HEK293 (cell line): ENCODE measurements around the gene ST7L.
A peak's percentile ranks its signal among the peaks of the same experiment; 100 is the strongest.

ENCODE experiments used
- CTCF ChIA-PET: fragments of 350-600 bp; formaldehyde crosslinking; extraction: SDS; loops from one replicate; lab custom pipeline; 2021; ENCODE audit warnings: antibody characterized with exemption; lab: Yijun Ruan, JAX
- POLR2A ChIA-PET: fragments of 300-600 bp; formaldehyde crosslinking; extraction: SDS; loops from one replicate; lab custom pipeline; 2020; ENCODE audit warnings: antibody characterized with exemption, inconsistent platforms; lab: Yijun Ruan, JAX
- H3K27ac ChIP-seq: fragments of 200-500 bp; sonication (Bioruptor generic); 2 replicates; pipeline ENCODE4 v1.5.1; 2014; ENCODE audit warnings: low read depth, low read length, control low read depth, inconsistent platforms; ENCODE audit errors: extremely low read depth
- H3K36me3 ChIP-seq, 2 experiments: fragments of 200-500 bp in 1 of 2; sonication (Bioruptor generic) in 1 of 2; 1 replicate in 1 of 2; 2 replicates in 1 of 2; pipeline ENCODE4 v1.5.1; 2014 to 2017; ENCODE audit warnings: inconsistent platforms in 2 of 2, low read length in 2 of 2; ENCODE audit not compliant: control insufficient read depth in 2 of 2, insufficient read depth in 1 of 2
- H3K4me1 ChIP-seq: fragments of 200-500 bp; sonication (Bioruptor generic); 2 replicates; pipeline ENCODE4 v1.5.1; 2014; ENCODE audit warnings: mild to moderate bottlenecking, low read length, inconsistent platforms; ENCODE audit not compliant: control insufficient read depth, insufficient read depth
- H3K4me3 ChIP-seq: 2 replicates; pipeline ENCODE4 v1.5.1; 2011; ENCODE audit warnings: low read depth, mild to moderate bottlenecking, control low read depth, low read length, moderate library complexity
- H3K9me3 ChIP-seq: fragments of 200-500 bp; sonication (Bioruptor generic); 2 replicates; pipeline ENCODE4 v1.5.1; 2014; ENCODE audit warnings: low read depth, low read length, inconsistent platforms; ENCODE audit not compliant: control insufficient read depth, insufficient read depth
- GLIS1 ChIP-seq: fragments of 450-650 bp; formaldehyde crosslinking; IDR thresholded peaks from 2 replicates; pipeline ENCODE4 v1.5.1; 2016; ENCODE audit warnings: missing biosample characterization, missing genetic modification characterization
- KLF1 ChIP-seq: fragments of 450-650 bp; formaldehyde crosslinking; IDR thresholded peaks from 2 replicates; pipeline ENCODE4 v1.5.1; 2016; ENCODE audit warnings: missing biosample characterization, missing genetic modification characterization
- KLF9 ChIP-seq: fragments of 450-650 bp; formaldehyde crosslinking; IDR thresholded peaks from 2 replicates; pipeline ENCODE4 v1.5.1; 2016; ENCODE audit warnings: missing biosample characterization, missing genetic modification characterization, low read depth
- MZF1 ChIP-seq: fragments of 450-650 bp; formaldehyde crosslinking; IDR thresholded peaks from 2 replicates; pipeline ENCODE4 v1.5.1; 2017; ENCODE audit warnings: missing biosample characterization, missing genetic modification characterization, borderline replicate concordance
- SP2 ChIP-seq: fragments of 450-650 bp; formaldehyde crosslinking; IDR thresholded peaks from 2 replicates; pipeline ENCODE4 v1.5.1; 2016; ENCODE audit warnings: missing biosample characterization, missing genetic modification characterization
- SP3 ChIP-seq: fragments of 450-650 bp; formaldehyde crosslinking; IDR thresholded peaks from 2 replicates; pipeline ENCODE4 v1.5.1; 2016; ENCODE audit warnings: missing biosample characterization, missing genetic modification characterization
- YY2 ChIP-seq: fragments of 450-650 bp; formaldehyde crosslinking; IDR thresholded peaks from 2 replicates; pipeline ENCODE4 v1.5.1; 2016; ENCODE audit warnings: missing biosample characterization, missing genetic modification characterization
- ZBTB20 ChIP-seq: fragments of 450-650 bp; formaldehyde crosslinking; IDR thresholded peaks from 2 replicates; pipeline ENCODE4 v1.5.1; 2016; ENCODE audit warnings: missing biosample characterization, missing genetic modification characterization
- ZFHX2 ChIP-seq: fragments of 450-650 bp; formaldehyde crosslinking; conservative IDR thresholded peaks from 2 replicates; pipeline ENCODE4 v1.5.1; 2016; ENCODE audit warnings: missing biosample characterization, missing genetic modification characterization
- ZIC2 ChIP-seq: fragments of 450-650 bp; formaldehyde crosslinking; IDR thresholded peaks from 2 replicates; pipeline ENCODE4 v1.5.1; 2016; ENCODE audit warnings: missing biosample characterization, missing genetic modification characterization
- ZNF121 ChIP-seq: fragments of 450-650 bp; formaldehyde crosslinking; IDR thresholded peaks from 2 replicates; pipeline ENCODE4 v1.5.1; 2016; ENCODE audit warnings: missing biosample characterization, missing genetic modification characterization
- ZNF140 ChIP-seq: fragments of 450-650 bp; formaldehyde crosslinking; IDR thresholded peaks from 2 replicates; pipeline ENCODE4 v1.5.1; 2016; ENCODE audit warnings: missing biosample characterization, missing genetic modification characterization
- ZNF16 ChIP-seq: fragments of 450-650 bp; formaldehyde crosslinking; IDR thresholded peaks from 2 replicates; pipeline ENCODE4 v1.5.1; 2016; ENCODE audit warnings: low read depth, missing biosample characterization, missing genetic modification characterization
- ZNF24 ChIP-seq: fragments of 450-650 bp; formaldehyde crosslinking; IDR thresholded peaks from 2 replicates; pipeline ENCODE4 v1.5.1; 2016; ENCODE audit warnings: missing biosample characterization, missing genetic modification characterization
- ZNF341 ChIP-seq: fragments of 450-650 bp; formaldehyde crosslinking; IDR thresholded peaks from 2 replicates; pipeline ENCODE4; 2016; ENCODE audit warnings: low read depth, missing biosample characterization, missing genetic modification characterization
- ZNF394 ChIP-seq: fragments of 450-650 bp; formaldehyde crosslinking; IDR thresholded peaks from 2 replicates; pipeline ENCODE4 v1.5.1; 2016; ENCODE audit warnings: missing biosample characterization, missing genetic modification characterization, mild to moderate bottlenecking, moderate library complexity, borderline replicate concordance
- ZNF404 ChIP-seq: fragments of 450-650 bp; formaldehyde crosslinking; IDR thresholded peaks from 2 replicates; pipeline ENCODE4 v1.5.1; 2017; ENCODE audit warnings: missing biosample characterization, missing genetic modification characterization
- ZNF76 ChIP-seq: fragments of 450-650 bp; formaldehyde crosslinking; IDR thresholded peaks from 2 replicates; pipeline ENCODE4; 2016; ENCODE audit warnings: low read depth, missing biosample characterization, missing genetic modification characterization, borderline replicate concordance
- ZNF843 ChIP-seq: fragments of 450-650 bp; formaldehyde crosslinking; IDR thresholded peaks from 2 replicates; pipeline ENCODE4 v1.5.1; 2016; ENCODE audit warnings: missing biosample characterization, missing genetic modification characterization
- ZSCAN30 ChIP-seq: fragments of 450-650 bp; IDR thresholded peaks from 2 replicates; pipeline ENCODE4 v1.5.1; 2018; ENCODE audit warnings: missing biosample characterization, mild to moderate bottlenecking, missing genetic modification characterization, moderate library complexity
- TF ChIP-seq, protein P1 (sequence below): fragments of 450-650 bp; formaldehyde crosslinking; IDR thresholded peaks from 2 replicates; pipeline ENCODE4 v1.5.1; 2016; ENCODE audit warnings: missing biosample characterization, missing genetic modification characterization
- TF ChIP-seq, protein P2 (sequence below): fragments of 450-650 bp; formaldehyde crosslinking; optimal IDR thresholded peaks from 2 replicates; pipeline ENCODE3; 2016; ENCODE audit warnings: missing biosample characterization, mild to moderate bottlenecking, missing genetic modification characterization
- TF ChIP-seq, protein P3 (sequence below): fragments of 450-650 bp; formaldehyde crosslinking; IDR thresholded peaks from 2 replicates; pipeline ENCODE4 v1.5.1; 2017; ENCODE audit warnings: missing biosample characterization, missing genetic modification characterization
- TF ChIP-seq, protein P4 (sequence below): fragments of 450-650 bp; formaldehyde crosslinking; IDR thresholded peaks from 2 replicates; pipeline ENCODE4 v1.5.1; 2016; ENCODE audit warnings: missing biosample characterization, missing genetic modification characterization, borderline replicate concordance
- TF ChIP-seq, protein P5 (sequence below): fragments of 450-650 bp; formaldehyde crosslinking; IDR thresholded peaks from 2 replicates; pipeline ENCODE4 v1.5.1; 2017; ENCODE audit warnings: missing biosample characterization, missing genetic modification characterization

The ST7L gene

DNA sequence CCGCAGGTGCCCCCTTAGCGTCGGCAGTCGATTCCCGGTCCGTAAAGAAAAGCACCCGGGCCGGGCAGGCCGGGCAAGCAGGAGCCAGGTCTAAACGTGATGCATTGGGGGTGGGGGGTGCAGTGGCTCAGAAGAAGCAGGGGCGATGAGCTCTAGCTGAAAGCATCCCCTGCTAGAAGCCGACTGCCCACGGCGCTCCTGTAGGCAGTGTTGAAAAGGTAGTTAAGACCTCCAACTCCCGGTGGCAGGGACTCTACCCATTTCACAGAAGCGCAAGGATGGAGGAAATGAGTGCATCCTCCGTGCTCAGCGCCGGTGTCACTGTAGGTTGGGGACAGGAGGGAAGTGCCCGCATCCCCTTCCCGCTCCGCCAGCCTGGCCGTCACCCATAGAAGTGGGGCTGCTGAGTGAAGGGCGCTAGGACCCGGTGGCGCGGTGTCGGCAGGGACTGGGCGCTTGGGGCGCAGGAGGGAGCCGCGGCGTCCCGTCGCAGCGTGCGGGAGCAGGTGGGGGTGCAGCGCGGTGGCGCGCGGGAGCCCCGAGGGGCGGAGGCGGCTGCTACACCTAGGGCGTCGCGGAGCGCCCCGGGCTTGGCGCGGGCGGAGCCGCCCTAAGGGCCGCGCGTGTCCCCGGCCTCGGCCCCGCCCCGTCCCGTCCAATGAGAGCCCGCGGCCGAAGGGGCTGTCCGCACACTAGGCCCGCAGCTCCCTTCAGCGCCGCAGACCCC, 110.5 kb downstream of the ST7L start, which contains the start of gene WNT2B (continued):
- TF ChIP-seq, protein P1, sequence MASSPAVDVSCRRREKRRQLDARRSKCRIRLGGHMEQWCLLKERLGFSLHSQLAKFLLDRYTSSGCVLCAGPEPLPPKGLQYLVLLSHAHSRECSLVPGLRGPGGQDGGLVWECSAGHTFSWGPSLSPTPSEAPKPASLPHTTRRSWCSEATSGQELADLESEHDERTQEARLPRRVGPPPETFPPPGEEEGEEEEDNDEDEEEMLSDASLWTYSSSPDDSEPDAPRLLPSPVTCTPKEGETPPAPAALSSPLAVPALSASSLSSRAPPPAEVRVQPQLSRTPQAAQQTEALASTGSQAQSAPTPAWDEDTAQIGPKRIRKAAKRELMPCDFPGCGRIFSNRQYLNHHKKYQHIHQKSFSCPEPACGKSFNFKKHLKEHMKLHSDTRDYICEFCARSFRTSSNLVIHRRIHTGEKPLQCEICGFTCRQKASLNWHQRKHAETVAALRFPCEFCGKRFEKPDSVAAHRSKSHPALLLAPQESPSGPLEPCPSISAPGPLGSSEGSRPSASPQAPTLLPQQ (tag by site-specific recombination): peak; percentile 72
- peak; percentile 40 for TF ChIP-seq GLIS1 (tag by site-specific recombination)
- TF ChIP-seq ZNF24: peak; percentile 82
- TF ChIP-seq, protein P2, sequence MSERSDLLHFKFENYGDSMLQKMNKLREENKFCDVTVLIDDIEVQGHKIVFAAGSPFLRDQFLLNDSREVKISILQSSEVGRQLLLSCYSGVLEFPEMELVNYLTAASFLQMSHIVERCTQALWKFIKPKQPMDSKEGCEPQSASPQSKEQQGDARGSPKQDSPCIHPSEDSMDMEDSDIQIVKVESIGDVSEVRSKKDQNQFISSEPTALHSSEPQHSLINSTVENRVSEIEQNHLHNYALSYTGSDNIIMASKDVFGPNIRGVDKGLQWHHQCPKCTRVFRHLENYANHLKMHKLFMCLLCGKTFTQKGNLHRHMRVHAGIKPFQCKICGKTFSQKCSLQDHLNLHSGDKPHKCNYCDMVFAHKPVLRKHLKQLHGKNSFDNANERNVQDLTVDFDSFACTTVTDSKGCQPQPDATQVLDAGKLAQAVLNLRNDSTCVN (tag by site-specific recombination): peak; percentile 74
- peak; percentile 65 for TF ChIP-seq ZFHX2
- TF ChIP-seq MZF1: peak; percentile 80
- 0 out of 2 replicates have a peak, but pooled peaks have one; percentile 19 for TF ChIP-seq ZNF121
- no peak for TF ChIP-seq ZNF394 (tag by site-specific recombination)
- TF ChIP-seq ZSCAN30: peak; percentile 95
- TF ChIP-seq ZNF76 (tag by site-specific recombination): peak; percentile 65; the same call in 1 of the 2 replicates
- TF ChIP-seq ZBTB20 (tag by site-specific recombination): peak; percentile 45; the same call in 1 of the 2 replicates
- TF ChIP-seq, protein P3, sequence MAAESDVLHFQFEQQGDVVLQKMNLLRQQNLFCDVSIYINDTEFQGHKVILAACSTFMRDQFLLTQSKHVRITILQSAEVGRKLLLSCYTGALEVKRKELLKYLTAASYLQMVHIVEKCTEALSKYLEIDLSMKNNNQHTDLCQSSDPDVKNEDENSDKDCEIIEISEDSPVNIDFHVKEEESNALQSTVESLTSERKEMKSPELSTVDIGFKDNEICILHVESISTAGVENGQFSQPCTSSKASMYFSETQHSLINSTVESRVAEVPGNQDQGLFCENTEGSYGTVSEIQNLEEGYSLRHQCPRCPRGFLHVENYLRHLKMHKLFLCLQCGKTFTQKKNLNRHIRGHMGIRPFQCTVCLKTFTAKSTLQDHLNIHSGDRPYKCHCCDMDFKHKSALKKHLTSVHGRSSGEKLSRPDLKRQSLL (tag by site-specific recombination): no peak
- 0 out of 2 replicates have a peak, but pooled peaks have one; percentile 17 for TF ChIP-seq ZNF843 (tag by site-specific recombination)
- TF ChIP-seq, protein P4, sequence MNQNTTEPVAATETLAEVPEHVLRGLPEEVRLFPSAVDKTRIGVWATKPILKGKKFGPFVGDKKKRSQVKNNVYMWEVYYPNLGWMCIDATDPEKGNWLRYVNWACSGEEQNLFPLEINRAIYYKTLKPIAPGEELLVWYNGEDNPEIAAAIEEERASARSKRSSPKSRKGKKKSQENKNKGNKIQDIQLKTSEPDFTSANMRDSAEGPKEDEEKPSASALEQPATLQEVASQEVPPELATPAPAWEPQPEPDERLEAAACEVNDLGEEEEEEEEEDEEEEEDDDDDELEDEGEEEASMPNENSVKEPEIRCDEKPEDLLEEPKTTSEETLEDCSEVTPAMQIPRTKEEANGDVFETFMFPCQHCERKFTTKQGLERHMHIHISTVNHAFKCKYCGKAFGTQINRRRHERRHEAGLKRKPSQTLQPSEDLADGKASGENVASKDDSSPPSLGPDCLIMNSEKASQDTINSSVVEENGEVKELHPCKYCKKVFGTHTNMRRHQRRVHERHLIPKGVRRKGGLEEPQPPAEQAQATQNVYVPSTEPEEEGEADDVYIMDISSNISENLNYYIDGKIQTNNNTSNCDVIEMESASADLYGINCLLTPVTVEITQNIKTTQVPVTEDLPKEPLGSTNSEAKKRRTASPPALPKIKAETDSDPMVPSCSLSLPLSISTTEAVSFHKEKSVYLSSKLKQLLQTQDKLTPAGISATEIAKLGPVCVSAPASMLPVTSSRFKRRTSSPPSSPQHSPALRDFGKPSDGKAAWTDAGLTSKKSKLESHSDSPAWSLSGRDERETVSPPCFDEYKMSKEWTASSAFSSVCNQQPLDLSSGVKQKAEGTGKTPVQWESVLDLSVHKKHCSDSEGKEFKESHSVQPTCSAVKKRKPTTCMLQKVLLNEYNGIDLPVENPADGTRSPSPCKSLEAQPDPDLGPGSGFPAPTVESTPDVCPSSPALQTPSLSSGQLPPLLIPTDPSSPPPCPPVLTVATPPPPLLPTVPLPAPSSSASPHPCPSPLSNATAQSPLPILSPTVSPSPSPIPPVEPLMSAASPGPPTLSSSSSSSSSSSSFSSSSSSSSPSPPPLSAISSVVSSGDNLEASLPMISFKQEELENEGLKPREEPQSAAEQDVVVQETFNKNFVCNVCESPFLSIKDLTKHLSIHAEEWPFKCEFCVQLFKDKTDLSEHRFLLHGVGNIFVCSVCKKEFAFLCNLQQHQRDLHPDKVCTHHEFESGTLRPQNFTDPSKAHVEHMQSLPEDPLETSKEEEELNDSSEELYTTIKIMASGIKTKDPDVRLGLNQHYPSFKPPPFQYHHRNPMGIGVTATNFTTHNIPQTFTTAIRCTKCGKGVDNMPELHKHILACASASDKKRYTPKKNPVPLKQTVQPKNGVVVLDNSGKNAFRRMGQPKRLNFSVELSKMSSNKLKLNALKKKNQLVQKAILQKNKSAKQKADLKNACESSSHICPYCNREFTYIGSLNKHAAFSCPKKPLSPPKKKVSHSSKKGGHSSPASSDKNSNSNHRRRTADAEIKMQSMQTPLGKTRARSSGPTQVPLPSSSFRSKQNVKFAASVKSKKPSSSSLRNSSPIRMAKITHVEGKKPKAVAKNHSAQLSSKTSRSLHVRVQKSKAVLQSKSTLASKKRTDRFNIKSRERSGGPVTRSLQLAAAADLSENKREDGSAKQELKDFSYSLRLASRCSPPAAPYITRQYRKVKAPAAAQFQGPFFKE (tag by site-specific recombination): peak; percentile 38; the same call in 1 of the 2 replicates
- peak; percentile 78 for TF ChIP-seq ZIC2 (tag by site-specific recombination)

DNA sequence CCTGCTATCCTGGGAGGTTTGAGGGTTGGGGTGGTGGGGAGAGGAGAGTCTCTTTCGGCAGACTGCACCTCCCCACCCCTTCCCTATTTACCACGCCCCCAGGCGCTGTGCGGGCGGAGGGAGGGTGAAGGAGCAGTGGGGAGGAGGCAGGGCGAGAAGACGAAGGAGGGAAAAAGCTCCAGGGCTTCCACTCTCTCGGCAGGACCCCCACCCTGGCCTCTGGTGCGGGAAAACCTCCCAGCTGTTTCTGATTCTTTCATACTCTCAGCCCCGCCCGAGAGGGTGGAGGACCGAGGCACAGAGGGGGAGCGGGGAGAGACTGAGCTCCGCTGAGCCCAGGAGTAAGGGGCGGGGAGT, 111.0 kb downstream of the ST7L start:
- Histone ChIP-seq H3K36me3 (no peaks in the 10 kb centered on the region), H3K4me3 (peak overlapping the region; percentile 52), H3K27ac (no peak overlapping the region; the same call in 1 of the 2 replicates), H3K4me1 (no peaks in the 10 kb centered on the region), H3K9me3 (no peaks in the 10 kb centered on the region)
- ChIA-PET POLR2A (interaction anchor here (0.7 to 1.1 kb wide), 3 partner anchors 11 to 112 kb away, joined by 3 to 4 read pairs (median 4); partner anchors contain the start of gene CTTNBP2NL), CTCF (interaction anchor here (1.0 to 1.8 kb wide), 2 partner anchors 15 to 20 kb away, joined by 3 to 4 read pairs; no protein-coding TSS in a partner anchor)
- TF ChIP-seq KLF9 (tag by site-specific recombination) (peak; percentile 52; the same call in 1 of the 2 replicates), ZNF404 (tag by site-specific recombination) (no peak), SP3 (tag by site-specific recombination) (peak; percentile 56), ZNF140 (tag by site-specific recombination) (no peak), ZNF16 (tag by site-specific recombination) (no peak), SP2 (tag by site-specific recombination) (peak; percentile 27), YY2 (tag by site-specific recombination) (no peak), KLF1 (tag by site-specific recombination) (peak; percentile 36; the same call in 1 of the 2 replicates), ZNF341 (peak; percentile 94)
- TF ChIP-seq, protein P5, sequence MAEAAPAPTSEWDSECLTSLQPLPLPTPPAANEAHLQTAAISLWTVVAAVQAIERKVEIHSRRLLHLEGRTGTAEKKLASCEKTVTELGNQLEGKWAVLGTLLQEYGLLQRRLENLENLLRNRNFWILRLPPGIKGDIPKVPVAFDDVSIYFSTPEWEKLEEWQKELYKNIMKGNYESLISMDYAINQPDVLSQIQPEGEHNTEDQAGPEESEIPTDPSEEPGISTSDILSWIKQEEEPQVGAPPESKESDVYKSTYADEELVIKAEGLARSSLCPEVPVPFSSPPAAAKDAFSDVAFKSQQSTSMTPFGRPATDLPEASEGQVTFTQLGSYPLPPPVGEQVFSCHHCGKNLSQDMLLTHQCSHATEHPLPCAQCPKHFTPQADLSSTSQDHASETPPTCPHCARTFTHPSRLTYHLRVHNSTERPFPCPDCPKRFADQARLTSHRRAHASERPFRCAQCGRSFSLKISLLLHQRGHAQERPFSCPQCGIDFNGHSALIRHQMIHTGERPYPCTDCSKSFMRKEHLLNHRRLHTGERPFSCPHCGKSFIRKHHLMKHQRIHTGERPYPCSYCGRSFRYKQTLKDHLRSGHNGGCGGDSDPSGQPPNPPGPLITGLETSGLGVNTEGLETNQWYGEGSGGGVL: peak; percentile 61
